ENCODE results near the gene NPNT. TPM values are rescaled to one million over a fixed set of nuclear protein-coding genes. Genes with fewer than 3 reads are reported as not detected.

Gene NPNT
- polyA plus RNA-seq, 1 of the 3 experiments (the other 2 are of a cell fraction) = not detected

DNA sequence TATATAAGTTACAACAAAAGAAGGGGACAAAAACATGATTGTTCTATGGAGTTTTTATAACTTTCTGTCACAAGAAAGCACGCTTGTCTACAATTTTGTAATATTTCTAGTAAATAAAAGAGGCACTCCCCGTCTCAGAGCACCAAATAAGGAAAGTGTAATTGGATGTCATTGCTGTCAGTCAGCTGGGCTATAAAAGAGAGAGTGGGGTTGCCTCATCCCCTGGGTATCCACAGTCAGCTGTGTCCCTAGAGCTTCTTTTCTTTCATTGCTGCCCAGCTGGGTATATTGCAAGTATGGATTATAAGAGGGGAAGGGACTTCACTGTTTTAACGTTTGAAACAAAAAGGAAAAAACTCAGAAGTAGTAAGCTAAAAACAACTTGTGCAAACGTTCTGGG, 61.3 kb downstream of the NPNT start:
- POLR2A ChIA-PET = no interaction called here
- DNase-seq = no peak
- Histone ChIP-seq H3K79me2 (ENCODE audit: insufficient read depth) (no peaks in the 10 kb centered on the region), H3K4me3 (ENCODE audit: low read depth in 2 of 2, low read length in 1 of 2) (no peak overlapping the region), H3K4me2 (no peak overlapping the region), H3K4me1 (ENCODE audit: control insufficient read depth in 1 of 2, insufficient read depth in 2 of 2, low read depth in 1 of 2, low read length in 1 of 2) (no peaks in the 10 kb centered on the region), H3K9me3 (no peaks in the 10 kb centered on the region), H3K9me2 (no peaks in the 10 kb centered on the region), H3F3A (replicated peaks; ENCODE audit: insufficient read depth) (no peaks in the 10 kb centered on the region), H2AFZ (ENCODE audit: low read depth) (no peak overlapping the region), H3K27me3 (ENCODE audit: insufficient read depth) (no peaks in the 10 kb centered on the region), H3K36me3 (replicated peaks in 1 of 2; ENCODE audit: control insufficient read depth in 1 of 2, insufficient read depth in 2 of 2, low read length in 1 of 2) (no peaks in the 10 kb centered on the region), H3K27ac (ENCODE audit: low read depth in 2 of 2, low read length in 1 of 2) (no peak overlapping the region), H3K9ac (no peak overlapping the region), H4K20me1 (ENCODE audit: insufficient read depth) (no peaks in the 10 kb centered on the region)
- 35% methylated on average over 4 of the region's 4 CpGs for WGBS (ENCODE audit: low lambda C conversion rate)
- CTCF ChIA-PET = no interaction called here
- TF ChIP-seq NFIC (IDR thresholded peaks at IDR 0.05; ENCODE audit: borderline replicate concordance) (no peak), SMC3 (IDR thresholded peaks at IDR 0.05; ENCODE audit: low read depth, low read length) (no peak), YY1 (IDR thresholded peaks at IDR 0.05; ENCODE audit: low read depth) (no peak), CHD2 (IDR thresholded peaks at IDR 0.05; ENCODE audit: low read length, partially characterized antibody) (no peak), TAF1 (IDR thresholded peaks at IDR 0.05; ENCODE audit: borderline replicate concordance, low read depth, low read length) (no peak), RFX5 (IDR thresholded peaks at IDR 0.05; ENCODE audit: low read length) (no peak), MXI1 (IDR thresholded peaks at IDR 0.05; ENCODE audit: low read depth, low read length) (no peak), SIN3A (IDR thresholded peaks at IDR 0.05; ENCODE audit: borderline replicate concordance, low read depth, low read length) (no peak)
- TF ChIP-seq, protein P1, sequence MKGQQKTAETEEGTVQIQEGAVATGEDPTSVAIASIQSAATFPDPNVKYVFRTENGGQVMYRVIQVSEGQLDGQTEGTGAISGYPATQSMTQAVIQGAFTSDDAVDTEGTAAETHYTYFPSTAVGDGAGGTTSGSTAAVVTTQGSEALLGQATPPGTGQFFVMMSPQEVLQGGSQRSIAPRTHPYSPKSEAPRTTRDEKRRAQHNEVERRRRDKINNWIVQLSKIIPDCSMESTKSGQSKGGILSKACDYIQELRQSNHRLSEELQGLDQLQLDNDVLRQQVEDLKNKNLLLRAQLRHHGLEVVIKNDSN (IDR thresholded peaks at IDR 0.05; ENCODE audit: borderline replicate concordance, low read depth) = no peak
- TF ChIP-seq, protein P2, sequence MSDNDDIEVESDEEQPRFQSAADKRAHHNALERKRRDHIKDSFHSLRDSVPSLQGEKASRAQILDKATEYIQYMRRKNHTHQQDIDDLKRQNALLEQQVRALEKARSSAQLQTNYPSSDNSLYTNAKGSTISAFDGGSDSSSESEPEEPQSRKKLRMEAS (IDR thresholded peaks at IDR 0.05; ENCODE audit: low read depth) = no peak
- TF ChIP-seq, protein P3, sequence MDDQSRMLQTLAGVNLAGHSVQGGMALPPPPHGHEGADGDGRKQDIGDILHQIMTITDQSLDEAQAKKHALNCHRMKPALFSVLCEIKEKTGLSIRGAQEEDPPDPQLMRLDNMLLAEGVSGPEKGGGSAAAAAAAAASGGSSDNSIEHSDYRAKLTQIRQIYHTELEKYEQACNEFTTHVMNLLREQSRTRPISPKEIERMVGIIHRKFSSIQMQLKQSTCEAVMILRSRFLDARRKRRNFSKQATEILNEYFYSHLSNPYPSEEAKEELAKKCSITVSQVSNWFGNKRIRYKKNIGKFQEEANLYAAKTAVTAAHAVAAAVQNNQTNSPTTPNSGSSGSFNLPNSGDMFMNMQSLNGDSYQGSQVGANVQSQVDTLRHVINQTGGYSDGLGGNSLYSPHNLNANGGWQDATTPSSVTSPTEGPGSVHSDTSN (IDR thresholded peaks at IDR 0.05) = no peak

DNA sequence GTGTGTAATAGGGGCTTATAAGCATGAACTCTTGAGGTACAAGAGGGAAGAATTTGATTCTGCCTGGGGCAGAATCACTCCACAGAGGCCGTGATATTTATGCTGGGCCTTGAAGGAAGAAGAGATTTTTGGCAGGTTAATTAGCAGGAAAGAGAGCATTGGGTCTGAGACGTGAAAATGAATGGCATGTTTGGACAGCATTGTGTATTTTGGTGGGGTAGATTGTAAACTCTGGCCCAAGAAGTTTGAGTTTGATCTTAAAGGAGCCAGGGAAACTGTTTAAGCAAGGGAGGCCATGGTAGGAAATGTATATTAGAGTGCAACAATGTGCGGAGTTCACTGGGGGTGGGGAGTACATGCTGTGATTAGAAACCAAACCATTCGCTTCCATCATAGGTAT, 62.4 kb downstream of the NPNT start:
- no peak overlapping the region for H3K4me2 ChIP-seq
- no peak overlapping the region for H3K4me3 ChIP-seq (ENCODE audit: low read depth in 2 of 2, low read length in 1 of 2)
- H2AFZ ChIP-seq (ENCODE audit: low read depth) = no peak overlapping the region
- DNase-seq = no peak
- H3K36me3 ChIP-seq (replicated peaks in 1 of 2; ENCODE audit: control insufficient read depth in 1 of 2, insufficient read depth in 2 of 2, low read length in 1 of 2) = no peaks in the 10 kb centered on the region
- H3K27ac ChIP-seq (ENCODE audit: low read depth in 2 of 2, low read length in 1 of 2) = no peak overlapping the region
- 75% methylated on average over 4 of the region's 4 CpGs for WGBS (ENCODE audit: low lambda C conversion rate)
- POLR2A ChIA-PET = no interaction called here
- no peaks in the 10 kb centered on the region for H3K9me2 ChIP-seq
- H3K79me2 ChIP-seq (ENCODE audit: insufficient read depth) = no peaks in the 10 kb centered on the region
- H3F3A ChIP-seq (replicated peaks; ENCODE audit: insufficient read depth) = no peaks in the 10 kb centered on the region
- no peaks in the 10 kb centered on the region for H3K27me3 ChIP-seq (ENCODE audit: insufficient read depth)
- H3K4me1 ChIP-seq (ENCODE audit: control insufficient read depth in 1 of 2, insufficient read depth in 2 of 2, low read depth in 1 of 2, low read length in 1 of 2) = no peaks in the 10 kb centered on the region
- H3K9ac ChIP-seq = no peak overlapping the region
- no peaks in the 10 kb centered on the region for H4K20me1 ChIP-seq (ENCODE audit: insufficient read depth)
- TF ChIP-seq EZH2phosphoT487 (IDR thresholded peaks at IDR 0.05; ENCODE audit: borderline replicate concordance, low read depth) (no peak), CHD2 (IDR thresholded peaks at IDR 0.05; ENCODE audit: low read length, partially characterized antibody) (no peak), SIN3A (IDR thresholded peaks at IDR 0.05; ENCODE audit: borderline replicate concordance, low read depth, low read length) (no peak), FOXM1 (IDR thresholded peaks at IDR 0.05; ENCODE audit: low read depth) (no peak)
- H3K9me3 ChIP-seq = no peaks in the 10 kb centered on the region
- CTCF ChIA-PET = no interaction called here

Measured in SK-N-SH (cell line).